PC-9 (cell line): ENCODE measurements around the gene NHLRC4. TPM values are rescaled to one million over a fixed set of nuclear protein-coding genes. Genes with fewer than 3 reads are reported as not detected.
A peak's percentile ranks its signal among the peaks of the same experiment; 100 is the strongest.

ENCODE experiments used
- BruUV-seq: library from RNA; stranded (reverse); fragments of 400-500 nt; replicated peaks from 2 replicates; lab custom pipeline; 2021; lab: Mats Ljungman, UMichigan
- CTCF ChIA-PET: fragments of 300-600 bp; sonication (Branson Sonifier 250); formaldehyde crosslinking; loops from one replicate; lab custom pipeline; 2022; ENCODE audit warnings: antibody characterized with exemption; lab: Charles Lee
- POLR2A ChIA-PET: fragments of 300-600 bp; sonication (Branson Sonifier 250); formaldehyde crosslinking; loops from one replicate; lab custom pipeline; 2022; ENCODE audit warnings: antibody characterized with exemption; ENCODE audit not compliant: unreplicated experiment; lab: Charles Lee
- DNase-seq, 2 experiments: peaks; one replicate each; pipeline versions ENCODE4 v3.0.0 to v3.0.0-alpha.2; 2015 to 2022; ENCODE audit warnings: mixed read lengths in 1 of 2
- H2AFZ ChIP-seq: fragments of 200-600 bp; sonication (generic); 2 replicates; pipeline ENCODE4 v1.8.1; 2017; ENCODE audit warnings: antibody characterized with exemption
- H3F3A ChIP-seq: fragments of 200-600 bp; sonication (generic); 2 replicates; pipeline ENCODE4 v1.8.1; 2017; ENCODE audit warnings: antibody characterized with exemption, mild to moderate bottlenecking, low read depth; ENCODE audit not compliant: insufficient read depth
- H3K27ac ChIP-seq: fragments of 200-600 bp; sonication (generic); 2 replicates; pipeline ENCODE4 v1.6.1; 2016; ENCODE audit warnings: mixed run types
- H3K27me3 ChIP-seq: fragments of 200-600 bp; sonication (generic); 2 replicates; pipeline ENCODE4 v1.6.1; 2016; ENCODE audit warnings: low read depth, mixed run types; ENCODE audit not compliant: insufficient read depth
- H3K36me3 ChIP-seq: fragments of 200-600 bp; sonication (generic); 2 replicates; pipeline ENCODE4 v1.6.1; 2016; ENCODE audit warnings: low read depth, mixed run types
- H3K4me1 ChIP-seq: fragments of 200-600 bp; sonication (generic); replicated peaks from 2 replicates; pipeline ENCODE4 v1.6.1; 2016; ENCODE audit warnings: mixed run types; ENCODE audit not compliant: insufficient read depth
- H3K4me2 ChIP-seq: fragments of 200-600 bp; sonication (generic); 2 replicates; pipeline ENCODE4 v1.6.1; 2017; ENCODE audit warnings: mixed run types
- H3K4me3 ChIP-seq: fragments of 200-600 bp; sonication (generic); 2 replicates; pipeline ENCODE4 v1.6.1; 2016; ENCODE audit warnings: mixed run types
- H3K79me2 ChIP-seq: fragments of 200-600 bp; sonication (generic); 2 replicates; pipeline ENCODE4 v1.6.1; 2017; ENCODE audit warnings: low read depth, mixed run types
- H3K9me2 ChIP-seq: fragments of 200-600 bp; sonication (generic); 2 replicates; pipeline ENCODE4 v1.8.1; 2017; ENCODE audit warnings: mild to moderate bottlenecking; ENCODE audit not compliant: insufficient read depth
- H3K9me3 ChIP-seq: fragments of 200-600 bp; sonication (generic); 2 replicates; pipeline ENCODE4 v1.8.1; 2016; ENCODE audit warnings: low read depth; ENCODE audit not compliant: insufficient read depth
- H4K20me1 ChIP-seq: fragments of 200-600 bp; sonication (generic); 2 replicates; pipeline ENCODE4 v1.8.1; 2017; ENCODE audit not compliant: insufficient read depth
- CTCF ChIP-seq: fragments of 200-600 bp; sonication (generic); conservative IDR thresholded peaks from 2 replicates; pipeline ENCODE4 v1.6.1; 2017; ENCODE audit warnings: mixed run types, antibody characterized with exemption, mild to moderate bottlenecking, moderate library complexity
- EZH2 ChIP-seq: fragments of 200-600 bp; sonication (generic); IDR thresholded peaks from 2 replicates; pipeline ENCODE4 v1.8.0; 2017; ENCODE audit warnings: antibody characterized with exemption, low read depth
- intact Hi-C: fragments of 100-400 bp; cut with micrococcal nuclease; formaldehyde crosslinking; loops from one replicate; pipeline ENCODE4 v1.10.0; 2022; ENCODE audit not compliant: unreplicated experiment
- total RNA-seq: library from RNA; stranded (reverse); gene quantifications from 2 replicates; pipeline ENCODE4 v1.2.3, GENCODE V29; 2021

Gene NHLRC4
- total RNA-seq, 1 experiment from 2014 or later = not detected

- Histone ChIP-seq H3K4me2 (peak overlapping the region; percentile 99), H2AFZ (no peak overlapping the region), H3K27me3 (no peaks in the 10 kb centered on the region), H3K27ac (peak overlapping the region; percentile 76), H3K4me3 (peak overlapping the region; percentile 20; the same call in 1 of the 2 replicates), H3K36me3 (no peaks in the 10 kb centered on the region), H4K20me1 (peaks cover 44% of the 10 kb centered on the region), H3K9me2 (no peaks in the 10 kb centered on the region), H3K79me2 (peaks cover 67% of the 10 kb centered on the region), H3K9me3 (no peaks in the 10 kb centered on the region), H3F3A (peaks cover 30% of the 10 kb centered on the region), H3K4me1 (peaks cover 44% of the 10 kb centered on the region)
- CTCF ChIA-PET = interaction anchor here (0.6 to 1.5 kb wide), 5 partner anchors 17 to 72 kb away, joined by 3 to 4 read pairs (median 3); partner anchors contain the start of gene METTL26
- intact Hi-C loops = loop anchor here (1.0 to 2.0 kb wide), 3 partner anchors 35 to 57 kb away; partner anchors contain the start of genes METTL26 and WDR90
- BruUV-seq = no TSS peak
- TF ChIP-seq CTCF = no peak
- TF ChIP-seq EZH2 = no peak
- POLR2A ChIA-PET = interaction anchor here (0.6 to 0.7 kb wide), 2 partner anchors 29 to 168 kb away, joined by 4 to 6 read pairs; no protein-coding TSS in a partner anchor
- peak; percentile 70 to 75 for DNase-seq
Observed at GRCh38 chr16:592518-593306, 25.9 kb downstream of the NHLRC4 start.

- H3K79me2 ChIP-seq = peaks cover 60% of the 10 kb centered on the region
- H3K4me2 ChIP-seq = peak overlapping the region; percentile 99
- peaks cover 40% of the 10 kb centered on the region for H3K4me1 ChIP-seq
- TF ChIP-seq EZH2 (no peak), CTCF (no peak)
- peaks cover 28% of the 10 kb centered on the region for H3F3A ChIP-seq
- H3K27ac ChIP-seq = peak overlapping the region; percentile 76
- no peaks in the 10 kb centered on the region for H3K27me3 ChIP-seq
- ChIA-PET POLR2A (interaction anchor here (0.5 to 0.7 kb wide), 6 partner anchors 29 to 240 kb away, joined by 4 to 6 read pairs (median 4); no protein-coding TSS in a partner anchor), CTCF (interaction anchor here (0.9 to 1.5 kb wide), 3 partner anchors 17 to 43 kb away, joined by 3 to 4 read pairs (median 3); partner anchors contain the start of gene METTL26)
- intact Hi-C loops = loop anchor here (1.0 to 2.0 kb wide), 3 partner anchors 34 to 56 kb away; partner anchors contain the start of genes METTL26 and WDR90
- BruUV-seq = no TSS peak
- H3K9me2 ChIP-seq = no peaks in the 10 kb centered on the region
- peak; percentile 83 to 94 for DNase-seq
- no peak overlapping the region for H2AFZ ChIP-seq
- H4K20me1 ChIP-seq = peaks cover 44% of the 10 kb centered on the region
- H3K4me3 ChIP-seq = peak overlapping the region; percentile 20; the same call in 1 of the 2 replicates
- no peaks in the 10 kb centered on the region for H3K9me3 ChIP-seq
- H3K36me3 ChIP-seq = no peaks in the 10 kb centered on the region
Observed at GRCh38 chr16:593406-593805, 26.6 kb downstream of the NHLRC4 start.

- ChIA-PET CTCF (interaction anchor here (1.0 to 1.5 kb wide), 2 partner anchors 16 to 37 kb away, joined by 3 read pairs; no protein-coding TSS in a partner anchor), POLR2A (interaction anchor here (0.5 to 0.7 kb wide), 6 partner anchors 28 to 241 kb away, joined by 4 to 6 read pairs (median 4); no protein-coding TSS in a partner anchor)
- Histone ChIP-seq H3K4me3 (peak overlapping the region; percentile 14; the same call in 1 of the 2 replicates), H3K79me2 (peaks cover 57% of the 10 kb centered on the region), H3K4me2 (peak overlapping the region; percentile 99), H3K27ac (peak overlapping the region; percentile 76), H3K27me3 (no peaks in the 10 kb centered on the region), H3K9me3 (no peaks in the 10 kb centered on the region), H3K4me1 (peaks cover 40% of the 10 kb centered on the region), H3K9me2 (no peaks in the 10 kb centered on the region), H3K36me3 (no peaks in the 10 kb centered on the region), H4K20me1 (peaks cover 44% of the 10 kb centered on the region), H2AFZ (no peak overlapping the region), H3F3A (peaks cover 32% of the 10 kb centered on the region)
- intact Hi-C loops = loop anchor here (1.0 to 2.0 kb wide), 3 partner anchors 33 to 55 kb away; partner anchors contain the start of genes METTL26 and WDR90
- TF ChIP-seq CTCF (no peak), EZH2 (no peak)
- no peak for DNase-seq
- no TSS peak for BruUV-seq
Observed at GRCh38 chr16:593807-594206, 27.0 kb downstream of the NHLRC4 start.
